HAP-1 (cell line): ENCODE measurements around the gene HNRNPUL2.
"Not testable (repeated sequence)": the region's sequence is repeated elsewhere in the genome, so short reads cannot be mapped to it uniquely, and the experiment has no call there.

Experiments used
- DNase-seq, 2 experiments: peaks; one replicate each; pipeline ENCODE4 v3.0.0-alpha.2; 2016 to 2020; ENCODE audit warnings: low spot score in 2 of 2
- H3K27me3 ChIP-seq: fragments of 250-450 bp; sonication (Bioruptor Pico); 2 replicates; pipeline ENCODE4 v1.5.1; 2020; ENCODE audit warnings: low read depth, mild to moderate bottlenecking, moderate library complexity
- H3K36me3 ChIP-seq: fragments of 250-450 bp; sonication (Bioruptor Pico); replicated peaks from 2 replicates; pipeline ENCODE4 v1.5.1; 2020; ENCODE audit warnings: mild to moderate bottlenecking
- H3K4me1 ChIP-seq: fragments of 250-450 bp; sonication (Bioruptor Pico); 2 replicates; pipeline ENCODE4 v1.5.1; 2020; ENCODE audit warnings: mild to moderate bottlenecking
- H3K4me3 ChIP-seq: fragments of 250-450 bp; sonication (Bioruptor Pico); 2 replicates; pipeline ENCODE4 v1.5.1; 2020; ENCODE audit warnings: mild to moderate bottlenecking, moderate library complexity
- H3K9me3 ChIP-seq: fragments of 250-450 bp; sonication (Bioruptor Pico); 2 replicates; pipeline ENCODE4 v1.5.1; 2020; ENCODE audit warnings: mild to moderate bottlenecking, moderate library complexity
- in situ Hi-C: fragments of 300-500 bp; cut with MboI; formaldehyde crosslinking; loops from 3 replicates; pipeline ENCODE4 v1.14.3; 2020; ENCODE audit warnings: low sequenced_read_pairs, inconsistent platforms, mixed read lengths

The HNRNPUL2 gene

GRCh38 chr11:62705880-62706849, 21.1 kb downstream of the HNRNPUL2 start:
- Histone ChIP-seq H3K9me3 (no peaks in the 10 kb centered on the region), H3K4me3 (peak overlapping the region; percentile 68), H3K36me3 (peaks cover 73% of the 10 kb centered on the region), H3K27me3 (no peaks in the 10 kb centered on the region), H3K4me1 (peaks cover 11% of the 10 kb centered on the region)
- DNase-seq, result peak; percentile 84 to 94
- in situ Hi-C loops, result no loop called here

GRCh38 chr11:62705413-62705812, 21.8 kb downstream of the HNRNPUL2 start:
- in situ Hi-C loops, result no loop called here
- no peak for DNase-seq

GRCh38 chr11:62703921-62704320, 23.3 kb downstream of the HNRNPUL2 start:
- H3K27me3 ChIP-seq, in situ Hi-C loops, H3K9me3 ChIP-seq, DNase-seq, H3K4me3 ChIP-seq: not testable (repeated sequence)
- peaks cover 11% of the 10 kb centered on the region for H3K4me1 ChIP-seq
- H3K36me3 ChIP-seq, result peaks cover 64% of the 10 kb centered on the region

More at GRCh38 chr11:62705413-62705812, 21.8 kb downstream of the HNRNPUL2 start:
- H3K4me1 ChIP-seq, result peaks cover 11% of the 10 kb centered on the region
- H3K4me3 ChIP-seq, result peak overlapping the region; percentile 68
- H3K36me3 ChIP-seq, result peaks cover 73% of the 10 kb centered on the region
- H3K9me3 ChIP-seq, result no peaks in the 10 kb centered on the region
- H3K27me3 ChIP-seq, result no peaks in the 10 kb centered on the region

- H3K9me3 ChIP-seq, result no peaks in the 10 kb centered on the region
- in situ Hi-C loops, result no loop called here
- no peak overlapping the region for H3K4me3 ChIP-seq
- no peak for DNase-seq
- H3K36me3 ChIP-seq, result peaks cover 47% of the 10 kb centered on the region
- H3K27me3 ChIP-seq, result no peaks in the 10 kb centered on the region
- peaks cover 11% of the 10 kb centered on the region for H3K4me1 ChIP-seq
Observed at GRCh38 chr11:62702246-62702645, 25.0 kb downstream of the HNRNPUL2 start.

GRCh38 chr11:62694455-62695167, 32.6 kb downstream of the HNRNPUL2 start:
- H3K9me3 ChIP-seq, result no peaks in the 10 kb centered on the region
- DNase-seq, result peak; percentile 56 to 84
- in situ Hi-C loops, result loop anchor here (10.0 kb wide), 1 partner anchor 300 kb away; no protein-coding TSS in a partner anchor
- H3K4me3 ChIP-seq, result no peak overlapping the region
- H3K36me3 ChIP-seq, result peaks cover 42% of the 10 kb centered on the region
- H3K27me3 ChIP-seq, result no peaks in the 10 kb centered on the region
- no peaks in the 10 kb centered on the region for H3K4me1 ChIP-seq

GRCh38 chr11:62693624-62694023, 33.6 kb downstream of the HNRNPUL2 start:
- H3K4me1 ChIP-seq, H3K4me3 ChIP-seq, H3K27me3 ChIP-seq, H3K9me3 ChIP-seq, DNase-seq: not testable (repeated sequence)
- peaks cover 43% of the 10 kb centered on the region for H3K36me3 ChIP-seq
- in situ Hi-C loops, result loop anchor here (10.0 kb wide), 1 partner anchor 299 kb away; no protein-coding TSS in a partner anchor

GRCh38 chr11:62689421-62690183, 37.7 kb downstream of the HNRNPUL2 start, which contains the start of gene LRRN4CL:
LRRN4CL (minus strand) TSS chr11:62689530; CDS start chr11:62688508, 1,022 bp downstream.
- in situ Hi-C loops, result loop anchor here (10.0 kb wide), 1 partner anchor 295 kb away; no protein-coding TSS in a partner anchor
- Histone ChIP-seq H3K36me3 (peaks cover 43% of the 10 kb centered on the region), H3K9me3 (no peaks in the 10 kb centered on the region), H3K4me3 (no peak within 1 kb of the TSS), H3K27me3 (no peaks in the 10 kb centered on the region), H3K4me1 (no peaks in the 10 kb centered on the region)
- DNase-seq, result no peak

- Histone ChIP-seq H3K36me3 (peaks cover 33% of the 10 kb centered on the region), H3K4me3 (no peak overlapping the region), H3K9me3 (no peaks in the 10 kb centered on the region), H3K4me1 (no peaks in the 10 kb centered on the region), H3K27me3 (no peaks in the 10 kb centered on the region)
- no peak for DNase-seq
- in situ Hi-C loops, result no loop called here
Observed at GRCh38 chr11:62688491-62688890, 38.8 kb downstream of the HNRNPUL2 start.

- in situ Hi-C loops, result no loop called here
- no peaks in the 10 kb centered on the region for H3K4me1 ChIP-seq
Observed at GRCh38 chr11:62687508-62688396, 39.5 kb downstream of the HNRNPUL2 start.

GRCh38 chr11:62682518-62682917, 44.7 kb downstream of the HNRNPUL2 start:
- Histone ChIP-seq H3K4me3 (no peak overlapping the region), H3K4me1 (peaks cover 11% of the 10 kb centered on the region), H3K9me3 (no peaks in the 10 kb centered on the region), H3K36me3 (peaks cover 7% of the 10 kb centered on the region), H3K27me3 (no peaks in the 10 kb centered on the region)
- in situ Hi-C loops, result no loop called here
- no peak for DNase-seq

More at GRCh38 chr11:62687508-62688396, 39.5 kb downstream of the HNRNPUL2 start:
- H3K27me3 ChIP-seq, result no peaks in the 10 kb centered on the region
- no peak for DNase-seq
- H3K9me3 ChIP-seq, result no peaks in the 10 kb centered on the region
- H3K4me3 ChIP-seq, result no peak overlapping the region
- peaks cover 26% of the 10 kb centered on the region for H3K36me3 ChIP-seq

- Histone ChIP-seq H3K9me3 (no peaks in the 10 kb centered on the region), H3K27me3 (no peaks in the 10 kb centered on the region), H3K4me1 (peaks cover 15% of the 10 kb centered on the region), H3K4me3 (no peak overlapping the region), H3K36me3 (peaks cover 24% of the 10 kb centered on the region)
- DNase-seq, result peak; percentile 59 to 64
- in situ Hi-C loops, result no loop called here
Observed at GRCh38 chr11:62680825-62681240, 46.4 kb downstream of the HNRNPUL2 start.
